ENCODE measurements around the gene ZNF366. TPM values are rescaled to one million over a fixed set of nuclear protein-coding genes. Genes with fewer than 3 reads are reported as not detected.

The ZNF366 gene
- polyA plus RNA-seq, 2 of the 4 experiments (the other 2 are of a cell fraction): not detected

GRCh38 chr5:72459089-72459661 is 48.0 kb downstream of the ZNF366 start (continued):
- TF ChIP-seq CBX2 (IDR thresholded peaks at IDR 0.05; ENCODE audit: borderline replicate concordance, low read depth) (no peak), ESRRA (IDR thresholded peaks at IDR 0.05; ENCODE audit: borderline replicate concordance, low read length) (no peak), RNF2 (IDR thresholded peaks at IDR 0.05; ENCODE audit: borderline replicate concordance, low read depth) (no peak), RARB (CRISPR knock-in tag; IDR thresholded peaks at IDR 0.05) (no peak)

DNA sequence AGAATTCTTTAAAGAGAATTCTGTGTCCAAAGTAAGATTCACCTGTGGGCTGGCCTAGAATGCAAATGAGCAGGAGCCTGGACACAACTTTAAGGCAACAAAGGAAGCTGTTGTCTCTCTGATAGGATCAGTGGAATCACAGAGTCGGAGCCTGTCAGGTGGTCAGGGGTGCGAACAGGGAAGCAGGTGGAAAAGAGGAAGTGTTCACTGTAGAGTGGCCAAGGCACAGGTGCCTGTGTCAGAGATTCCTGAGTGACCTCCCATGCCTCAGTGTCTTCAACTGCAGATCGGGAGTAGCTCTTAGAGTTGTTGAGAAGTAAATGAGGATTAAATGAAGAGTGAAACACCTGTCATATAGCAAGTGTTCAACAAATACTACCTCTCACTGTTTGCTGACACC is 48.8 kb downstream of the ZNF366 start:
- H3K27ac ChIP-seq: no peak overlapping the region
- no peak overlapping the region for H3K4me2 ChIP-seq
- WGBS (ENCODE audit: missing lambda C conversion rate): 85% methylated on average over 3 of the region's 3 CpGs
- ChIA-PET POLR2A (no interaction called here), CTCF (no interaction called here)
- TF ChIP-seq E2F6 (IDR thresholded peaks at IDR 0.05; ENCODE audit: borderline replicate concordance, low read depth): no peak
- TF ChIP-seq CTCF (IDR thresholded peaks at IDR 0.05): no peak
- no peak for TF ChIP-seq REST (IDR thresholded peaks at IDR 0.05)
- TF ChIP-seq, protein P1, sequence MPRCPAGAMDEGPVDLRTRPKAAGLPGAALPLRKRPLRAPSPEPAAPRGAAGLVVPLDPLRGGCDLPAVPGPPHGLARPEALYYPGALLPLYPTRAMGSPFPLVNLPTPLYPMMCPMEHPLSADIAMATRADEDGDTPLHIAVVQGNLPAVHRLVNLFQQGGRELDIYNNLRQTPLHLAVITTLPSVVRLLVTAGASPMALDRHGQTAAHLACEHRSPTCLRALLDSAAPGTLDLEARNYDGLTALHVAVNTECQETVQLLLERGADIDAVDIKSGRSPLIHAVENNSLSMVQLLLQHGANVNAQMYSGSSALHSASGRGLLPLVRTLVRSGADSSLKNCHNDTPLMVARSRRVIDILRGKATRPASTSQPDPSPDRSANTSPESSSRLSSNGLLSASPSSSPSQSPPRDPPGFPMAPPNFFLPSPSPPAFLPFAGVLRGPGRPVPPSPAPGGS (IDR thresholded peaks at IDR 0.05): no peak
- TF ChIP-seq FOSB (CRISPR knock-in tag; IDR thresholded peaks at IDR 0.05): no peak
- TF ChIP-seq HDAC2 (IDR thresholded peaks at IDR 0.05): no peak
- TF ChIP-seq CHD2 (IDR thresholded peaks at IDR 0.05; ENCODE audit: low read length, partially characterized antibody): no peak
- no peak for TF ChIP-seq HOXA7 (CRISPR knock-in tag; IDR thresholded peaks at IDR 0.05)
- no peak for TF ChIP-seq HEYL (CRISPR knock-in tag; IDR thresholded peaks at IDR 0.05)
- TF ChIP-seq NFE2L2 (conservative IDR thresholded peaks at IDR 0.05; ENCODE audit: low read length): no peak
- no peak for TF ChIP-seq ESRRA (IDR thresholded peaks at IDR 0.05; ENCODE audit: borderline replicate concordance, low read length)
- TF ChIP-seq HOXB13 (CRISPR knock-in tag; IDR thresholded peaks at IDR 0.05; ENCODE audit: low read depth): no peak
- TF ChIP-seq, protein P2, sequence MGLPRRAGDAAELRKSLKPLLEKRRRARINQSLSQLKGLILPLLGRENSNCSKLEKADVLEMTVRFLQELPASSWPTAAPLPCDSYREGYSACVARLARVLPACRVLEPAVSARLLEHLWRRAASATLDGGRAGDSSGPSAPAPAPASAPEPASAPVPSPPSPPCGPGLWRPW (IDR thresholded peaks at IDR 0.05): no peak
- no peak for TF ChIP-seq TFCP2L1 (CRISPR knock-in tag; IDR thresholded peaks at IDR 0.05)
- TF ChIP-seq CEBPB (IDR thresholded peaks at IDR 0.05): no peak
- H3K4me1 ChIP-seq: peaks cover 3% of the 10 kb centered on the region
- no peak overlapping the region for H3K4me3 ChIP-seq
- no peaks in the 10 kb centered on the region for H3K9me3 ChIP-seq
- DNase-seq (ENCODE audit: low read depth in 1 of 2, low spot score in 1 of 2): no peak
- no peak for FAIRE-seq
- ATAC-seq: no peak

Data from A549 (cell line).